SK-N-SH treated with all-trans-retinoic acid at 6 μM for 48 hours (cell line): ENCODE measurements around the gene SMYD3.

Source experiments
- ATAC-seq: fragments of 200-7000 bp; cut with Tn5 transposase; 3 replicates; pipeline ENCODE4 v1.9.1; 2020; ENCODE audit warnings: mild to moderate bottlenecking, moderate library complexity
- ARNTL ChIP-seq: fragments of 450-650 bp; formaldehyde crosslinking; IDR thresholded peaks from 2 replicates; pipeline ENCODE4 v1.5.0; 2020; ENCODE audit warnings: low read depth, mild to moderate bottlenecking, moderate library complexity, borderline replicate concordance
- BACH2 ChIP-seq: fragments of 250-450 bp; sonication (Bioruptor Pico); IDR thresholded peaks from 2 replicates; pipeline ENCODE4 v1.9.0; 2021; ENCODE audit warnings: mild to moderate bottlenecking, borderline replicate concordance
- CSDC2 ChIP-seq: fragments of 250-450 bp; sonication (Bioruptor Pico); IDR thresholded peaks from 2 replicates; pipeline ENCODE4 v1.5.0; 2020; ENCODE audit warnings: mild to moderate bottlenecking, moderate library complexity
- ESRRG ChIP-seq: fragments of 250-450 bp; sonication (Bioruptor Pico); IDR thresholded peaks from 2 replicates; pipeline ENCODE4 v1.6.1; 2021; ENCODE audit warnings: mild to moderate bottlenecking
- GLIS3 ChIP-seq: fragments of 250-450 bp; sonication (Bioruptor Pico); IDR thresholded peaks from 2 replicates; pipeline ENCODE4 v1.5.0; 2020; ENCODE audit warnings: mild to moderate bottlenecking, moderate library complexity
- ISL1 ChIP-seq: fragments of 250-450 bp; sonication (Bioruptor Pico); IDR thresholded peaks from 2 replicates; pipeline ENCODE4 v2.1.2; 2022; ENCODE audit warnings: mild to moderate bottlenecking, moderate library complexity
- OSR1 ChIP-seq: fragments of 250-450 bp; sonication (Bioruptor Pico); IDR thresholded peaks from 2 replicates; pipeline ENCODE4 v1.8.0; 2022; ENCODE audit warnings: moderate library complexity, mild to moderate bottlenecking, inconsistent platforms
- PPARA ChIP-seq: fragments of 250-450 bp; sonication (Bioruptor Pico); IDR thresholded peaks from 2 replicates; pipeline ENCODE4 v1.5.0; 2020; ENCODE audit warnings: mild to moderate bottlenecking, borderline replicate concordance
- RARB ChIP-seq: fragments of 250-450 bp; sonication (Bioruptor Pico); IDR thresholded peaks from 2 replicates; pipeline ENCODE4 v1.8.0; 2021; ENCODE audit warnings: mild to moderate bottlenecking, moderate library complexity
- SNAI2 ChIP-seq: fragments of 250-450 bp; sonication (Bioruptor Pico); IDR thresholded peaks from 2 replicates; pipeline ENCODE4 v1.5.0; 2020; ENCODE audit warnings: mild to moderate bottlenecking, moderate library complexity
- TCF4 ChIP-seq: fragments of 250-450 bp; sonication (Bioruptor Pico); IDR thresholded peaks from 2 replicates; pipeline ENCODE4 v1.8.0; 2021; ENCODE audit warnings: mild to moderate bottlenecking, moderate library complexity, borderline replicate concordance
- TOX ChIP-seq: fragments of 250-450 bp; sonication (Bioruptor Pico); IDR thresholded peaks from 2 replicates; pipeline ENCODE4 v1.8.0; 2021; ENCODE audit warnings: mild to moderate bottlenecking, moderate library complexity, borderline replicate concordance
- ZC3H10 ChIP-seq: fragments of 250-450 bp; sonication (Bioruptor Pico); IDR thresholded peaks from 2 replicates; pipeline ENCODE4 v1.5.1; 2021; ENCODE audit warnings: mild to moderate bottlenecking, moderate library complexity
- ZFP3 ChIP-seq: fragments of 250-450 bp; sonication (Bioruptor Pico); IDR thresholded peaks from 2 replicates; pipeline ENCODE4 v1.5.0; 2020; ENCODE audit warnings: mild to moderate bottlenecking, moderate library complexity
- ZFP30 ChIP-seq: fragments of 450-650 bp; formaldehyde crosslinking; IDR thresholded peaks from 2 replicates; pipeline ENCODE4 v1.5.0; 2022; ENCODE audit warnings: mild to moderate bottlenecking, moderate library complexity
- ZNF565 ChIP-seq: fragments of 450-650 bp; formaldehyde crosslinking; conservative IDR thresholded peaks from 2 replicates; pipeline ENCODE4 v1.5.0; 2020; ENCODE audit warnings: low read depth, mild to moderate bottlenecking, moderate library complexity
- ZNF70 ChIP-seq: fragments of 450-650 bp; formaldehyde crosslinking; IDR thresholded peaks from 2 replicates; pipeline ENCODE4 v1.5.0; 2020; ENCODE audit warnings: mild to moderate bottlenecking, moderate library complexity
- ZNF8 ChIP-seq: fragments of 450-650 bp; formaldehyde crosslinking; IDR thresholded peaks from 2 replicates; pipeline ENCODE4 v1.5.0; 2020; ENCODE audit warnings: mild to moderate bottlenecking, moderate library complexity
- TF ChIP-seq, protein P1 (sequence below): fragments of 250-450 bp; sonication (Bioruptor Pico); IDR thresholded peaks from 2 replicates; pipeline ENCODE4 v1.5.1; 2020; ENCODE audit warnings: low read depth, mild to moderate bottlenecking, moderate library complexity
- TF ChIP-seq, protein P2 (sequence below): fragments of 250-450 bp; sonication (Bioruptor Pico); IDR thresholded peaks from 2 replicates; pipeline ENCODE4 v1.8.0; 2021; ENCODE audit warnings: low read depth, mild to moderate bottlenecking, moderate library complexity, borderline replicate concordance
- TF ChIP-seq, protein P3 (sequence below): fragments of 250-450 bp; sonication (Bioruptor Pico); IDR thresholded peaks from 2 replicates; pipeline ENCODE4 v1.8.0; 2020; ENCODE audit warnings: mild to moderate bottlenecking, moderate library complexity, borderline replicate concordance
- TF ChIP-seq, protein P4 (sequence below): fragments of 250-450 bp; sonication (Bioruptor Pico); IDR thresholded peaks from 2 replicates; pipeline ENCODE4 v1.5.0; 2020; ENCODE audit warnings: mild to moderate bottlenecking, moderate library complexity

SMYD3 gene

DNA sequence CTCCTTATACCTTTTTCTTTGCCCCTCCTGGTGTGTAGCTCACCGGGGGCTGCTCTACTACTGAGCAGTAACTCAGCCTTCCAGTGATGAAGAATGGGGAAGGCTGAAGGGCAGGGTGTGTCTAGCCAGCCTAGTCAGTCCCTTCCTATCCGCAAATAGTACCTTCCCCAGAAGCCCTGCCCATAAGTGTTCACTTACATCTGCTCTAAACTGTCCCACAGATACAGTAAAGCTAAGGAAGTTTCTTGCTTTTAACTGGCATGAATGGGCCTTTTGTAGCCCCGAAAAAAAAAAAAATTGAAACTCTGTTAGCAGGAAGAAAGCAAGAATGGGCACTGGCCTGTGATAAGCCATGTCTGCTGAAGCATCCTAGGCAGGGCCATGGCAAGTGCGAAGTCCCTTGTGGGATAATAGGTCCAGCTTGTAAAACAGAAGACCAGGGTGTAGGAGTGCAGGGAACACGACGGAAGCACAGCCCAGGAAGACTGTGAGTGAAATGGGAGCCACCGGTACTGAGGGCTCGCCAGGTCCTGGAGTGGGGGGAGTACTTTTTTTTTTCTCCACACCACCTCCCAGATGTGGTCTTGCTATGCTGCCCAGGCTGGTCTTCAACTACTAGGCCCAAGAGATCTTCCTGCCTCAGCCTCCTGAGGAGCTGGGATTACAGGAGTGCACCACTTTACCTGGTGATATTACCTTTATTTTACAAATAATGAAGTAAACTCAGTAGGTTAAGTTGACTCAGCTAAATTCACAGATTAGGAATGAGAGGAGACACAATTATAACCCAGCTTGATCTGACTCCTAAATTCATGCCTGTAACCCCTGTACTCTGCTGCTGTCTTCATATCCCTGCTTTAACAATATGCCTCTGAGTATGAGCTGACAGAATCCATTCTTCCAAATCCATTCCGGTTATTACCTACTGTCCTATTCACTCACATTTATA lies 347.5 kb downstream of the SMYD3 start:
- no peak for TF ChIP-seq ZC3H10 (CRISPR knock-in tag)
- TF ChIP-seq BACH2 (CRISPR knock-in tag) = no peak
- TF ChIP-seq TCF4 = no peak
- no peak for TF ChIP-seq CSDC2 (CRISPR knock-in tag)
- no peak for TF ChIP-seq ZNF8 (CRISPR knock-in tag)
- TF ChIP-seq, protein P1, sequence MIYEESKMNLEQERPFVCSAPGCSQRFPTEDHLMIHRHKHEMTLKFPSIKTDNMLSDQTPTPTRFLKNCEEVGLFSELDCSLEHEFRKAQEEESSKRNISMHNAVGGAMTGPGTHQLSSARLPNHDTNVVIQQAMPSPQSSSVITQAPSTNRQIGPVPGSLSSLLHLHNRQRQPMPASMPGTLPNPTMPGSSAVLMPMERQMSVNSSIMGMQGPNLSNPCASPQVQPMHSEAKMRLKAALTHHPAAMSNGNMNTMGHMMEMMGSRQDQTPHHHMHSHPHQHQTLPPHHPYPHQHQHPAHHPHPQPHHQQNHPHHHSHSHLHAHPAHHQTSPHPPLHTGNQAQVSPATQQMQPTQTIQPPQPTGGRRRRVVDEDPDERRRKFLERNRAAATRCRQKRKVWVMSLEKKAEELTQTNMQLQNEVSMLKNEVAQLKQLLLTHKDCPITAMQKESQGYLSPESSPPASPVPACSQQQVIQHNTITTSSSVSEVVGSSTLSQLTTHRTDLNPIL (CRISPR knock-in tag) = no peak
- ATAC-seq = no peak

DNA sequence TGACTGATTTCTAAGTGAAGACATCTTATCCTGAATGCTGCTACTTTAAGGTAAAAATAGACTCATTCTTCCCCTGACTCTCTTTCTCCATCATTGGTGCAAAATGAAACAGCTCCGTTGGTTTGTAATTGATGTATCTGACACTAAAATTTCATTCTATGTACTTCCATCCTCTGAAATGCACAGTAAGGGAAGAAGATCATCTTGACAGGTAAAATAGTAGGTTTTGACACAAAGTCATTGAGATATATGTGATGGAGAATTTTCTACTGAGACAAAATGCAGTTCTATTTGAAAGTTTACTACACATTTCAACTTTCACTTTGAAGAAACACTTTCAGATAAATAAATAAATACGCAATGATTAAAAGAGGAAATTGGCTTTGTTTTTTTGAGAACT lies 348.9 kb downstream of the SMYD3 start:
- no peak for TF ChIP-seq GLIS3 (CRISPR knock-in tag)
- no peak for TF ChIP-seq ZNF70
- TF ChIP-seq, protein P1 (CRISPR knock-in tag) = no peak
- TF ChIP-seq ZC3H10 (CRISPR knock-in tag) = no peak
- TF ChIP-seq TOX = no peak
- no peak for TF ChIP-seq RARB
- no peak for TF ChIP-seq ESRRG (CRISPR knock-in tag)
- no peak for ATAC-seq

- no peak for ATAC-seq
- TF ChIP-seq, protein P1 (CRISPR knock-in tag) = no peak
- TF ChIP-seq ARNTL (no peak), ISL1 (no peak), GLIS3 (CRISPR knock-in tag) (no peak), ESRRG (CRISPR knock-in tag) (no peak), BACH2 (CRISPR knock-in tag) (no peak), RARB (no peak), ZNF70 (no peak), OSR1 (CRISPR knock-in tag) (no peak), ZFP30 (CRISPR knock-in tag) (no peak), ZNF565 (no peak), TOX (no peak), PPARA (CRISPR knock-in tag) (no peak), SNAI2 (no peak), CSDC2 (CRISPR knock-in tag) (no peak), TCF4 (no peak)
- TF ChIP-seq, protein P2, sequence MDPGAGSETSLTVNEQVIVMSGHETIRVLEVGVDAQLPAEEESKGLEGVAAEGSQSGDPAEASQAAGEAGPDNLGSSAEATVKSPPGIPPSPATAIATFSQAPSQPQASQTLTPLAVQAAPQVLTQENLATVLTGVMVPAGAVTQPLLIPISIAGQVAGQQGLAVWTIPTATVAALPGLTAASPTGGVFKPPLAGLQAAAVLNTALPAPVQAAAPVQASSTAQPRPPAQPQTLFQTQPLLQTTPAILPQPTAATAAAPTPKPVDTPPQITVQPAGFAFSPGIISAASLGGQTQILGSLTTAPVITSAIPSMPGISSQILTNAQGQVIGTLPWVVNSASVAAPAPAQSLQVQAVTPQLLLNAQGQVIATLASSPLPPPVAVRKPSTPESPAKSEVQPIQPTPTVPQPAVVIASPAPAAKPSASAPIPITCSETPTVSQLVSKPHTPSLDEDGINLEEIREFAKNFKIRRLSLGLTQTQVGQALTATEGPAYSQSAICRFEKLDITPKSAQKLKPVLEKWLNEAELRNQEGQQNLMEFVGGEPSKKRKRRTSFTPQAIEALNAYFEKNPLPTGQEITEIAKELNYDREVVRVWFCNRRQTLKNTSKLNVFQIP (CRISPR knock-in tag) = no peak
Observed at GRCh38 chr1:246157516-246157915, 349.6 kb downstream of the SMYD3 start.

GRCh38 chr1:246156847-246157246 lies 350.2 kb downstream of the SMYD3 start:
- no peak for ATAC-seq
- TF ChIP-seq, protein P3, sequence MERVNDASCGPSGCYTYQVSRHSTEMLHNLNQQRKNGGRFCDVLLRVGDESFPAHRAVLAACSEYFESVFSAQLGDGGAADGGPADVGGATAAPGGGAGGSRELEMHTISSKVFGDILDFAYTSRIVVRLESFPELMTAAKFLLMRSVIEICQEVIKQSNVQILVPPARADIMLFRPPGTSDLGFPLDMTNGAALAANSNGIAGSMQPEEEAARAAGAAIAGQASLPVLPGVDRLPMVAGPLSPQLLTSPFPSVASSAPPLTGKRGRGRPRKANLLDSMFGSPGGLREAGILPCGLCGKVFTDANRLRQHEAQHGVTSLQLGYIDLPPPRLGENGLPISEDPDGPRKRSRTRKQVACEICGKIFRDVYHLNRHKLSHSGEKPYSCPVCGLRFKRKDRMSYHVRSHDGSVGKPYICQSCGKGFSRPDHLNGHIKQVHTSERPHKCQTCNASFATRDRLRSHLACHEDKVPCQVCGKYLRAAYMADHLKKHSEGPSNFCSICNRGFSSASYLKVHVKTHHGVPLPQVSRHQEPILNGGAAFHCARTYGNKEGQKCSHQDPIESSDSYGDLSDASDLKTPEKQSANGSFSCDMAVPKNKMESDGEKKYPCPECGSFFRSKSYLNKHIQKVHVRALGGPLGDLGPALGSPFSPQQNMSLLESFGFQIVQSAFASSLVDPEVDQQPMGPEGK = no peak
- TF ChIP-seq RARB (no peak), ZFP3 (CRISPR knock-in tag) (no peak), ARNTL (no peak), OSR1 (CRISPR knock-in tag) (no peak), ZC3H10 (CRISPR knock-in tag) (no peak), SNAI2 (no peak), ESRRG (CRISPR knock-in tag) (no peak), ZNF565 (no peak), ZFP30 (CRISPR knock-in tag) (no peak), TCF4 (no peak), PPARA (CRISPR knock-in tag) (no peak)
- TF ChIP-seq, protein P2 (CRISPR knock-in tag) = no peak
- TF ChIP-seq, protein P4, sequence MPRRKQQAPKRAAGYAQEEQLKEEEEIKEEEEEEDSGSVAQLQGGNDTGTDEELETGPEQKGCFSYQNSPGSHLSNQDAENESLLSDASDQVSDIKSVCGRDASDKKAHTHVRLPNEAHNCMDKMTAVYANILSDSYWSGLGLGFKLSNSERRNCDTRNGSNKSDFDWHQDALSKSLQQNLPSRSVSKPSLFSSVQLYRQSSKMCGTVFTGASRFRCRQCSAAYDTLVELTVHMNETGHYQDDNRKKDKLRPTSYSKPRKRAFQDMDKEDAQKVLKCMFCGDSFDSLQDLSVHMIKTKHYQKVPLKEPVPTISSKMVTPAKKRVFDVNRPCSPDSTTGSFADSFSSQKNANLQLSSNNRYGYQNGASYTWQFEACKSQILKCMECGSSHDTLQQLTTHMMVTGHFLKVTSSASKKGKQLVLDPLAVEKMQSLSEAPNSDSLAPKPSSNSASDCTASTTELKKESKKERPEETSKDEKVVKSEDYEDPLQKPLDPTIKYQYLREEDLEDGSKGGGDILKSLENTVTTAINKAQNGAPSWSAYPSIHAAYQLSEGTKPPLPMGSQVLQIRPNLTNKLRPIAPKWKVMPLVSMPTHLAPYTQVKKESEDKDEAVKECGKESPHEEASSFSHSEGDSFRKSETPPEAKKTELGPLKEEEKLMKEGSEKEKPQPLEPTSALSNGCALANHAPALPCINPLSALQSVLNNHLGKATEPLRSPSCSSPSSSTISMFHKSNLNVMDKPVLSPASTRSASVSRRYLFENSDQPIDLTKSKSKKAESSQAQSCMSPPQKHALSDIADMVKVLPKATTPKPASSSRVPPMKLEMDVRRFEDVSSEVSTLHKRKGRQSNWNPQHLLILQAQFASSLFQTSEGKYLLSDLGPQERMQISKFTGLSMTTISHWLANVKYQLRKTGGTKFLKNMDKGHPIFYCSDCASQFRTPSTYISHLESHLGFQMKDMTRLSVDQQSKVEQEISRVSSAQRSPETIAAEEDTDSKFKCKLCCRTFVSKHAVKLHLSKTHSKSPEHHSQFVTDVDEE (CRISPR knock-in tag) = no peak
- TF ChIP-seq, all 23 proteins: peak for 0
